OCI-M2 (cell line): ENCODE measurements around the gene FAM161A.

Experiments
- DNase-seq: peaks from one replicate; lab custom pipeline; 2025; ENCODE audit not compliant: unreplicated experiment; lab: John Stamatoyannopoulos, UW

Gene FAM161A

GRCh38 chr2:61787941-61788563 is 65.8 kb downstream of the FAM161A start:
- DNase-seq = no peak

GRCh38 chr2:61786876-61787275 is 67.0 kb downstream of the FAM161A start:
- no peak for DNase-seq

- no peak for DNase-seq
Observed at GRCh38 chr2:61785583-61785982, 68.3 kb downstream of the FAM161A start.

GRCh38 chr2:61784643-61785042 is 69.2 kb downstream of the FAM161A start:
- DNase-seq = no peak

GRCh38 chr2:61775956-61776570 is 77.8 kb downstream of the FAM161A start:
- DNase-seq = no peak
